LNCAP (cell line): ENCODE data around the gene BPIFB1.

Source experiments
- CTCF ChIP-seq: fragments of 450-650 bp; IDR thresholded peaks from 2 replicates; pipeline ENCODE4 v1.5.1; 2017; ENCODE audit warnings: mild to moderate bottlenecking

Gene BPIFB1

GRCh38 chr20:33339515-33340058, 56.6 kb downstream of the BPIFB1 start:
- no peak for TF ChIP-seq CTCF

- no peak for TF ChIP-seq CTCF
Observed at GRCh38 chr20:33343521-33343920, 60.5 kb downstream of the BPIFB1 start.

- no peak for TF ChIP-seq CTCF
Observed at GRCh38 chr20:33345342-33345741, 62.3 kb downstream of the BPIFB1 start.

- no peak for TF ChIP-seq CTCF
Observed at GRCh38 chr20:33348136-33348937, 65.3 kb downstream of the BPIFB1 start.

GRCh38 chr20:33349493-33349892, 66.5 kb downstream of the BPIFB1 start:
- no peak for TF ChIP-seq CTCF

- TF ChIP-seq CTCF = no peak
Observed at GRCh38 chr20:33351696-33352095, 68.7 kb downstream of the BPIFB1 start.

GRCh38 chr20:33352258-33353012, 69.4 kb downstream of the BPIFB1 start:
- no peak for TF ChIP-seq CTCF
